Measurements from ENCODE around the gene SLC36A2.
"Not testable (repeated sequence)": the region's sequence is repeated elsewhere in the genome, so short reads cannot be mapped to it uniquely, and the experiment has no call there.

The SLC36A2 gene

GRCh38 chr5:151347369-151347768, at the start of gene SLC36A2:
SLC36A2 (minus strand) TSS chr5:151347559; CDS start chr5:151347460, 99 bp downstream.
- Histone ChIP-seq H2AFZ (ENCODE audit: low read depth, low read length) (no peak within 1 kb of the TSS), H3K9me3 (ENCODE audit: low read length) (no peaks in the 10 kb centered on the region), H3K36me3 (ENCODE audit: insufficient read depth, low read length) (no peaks in the 10 kb centered on the region), H3K27me3 (ENCODE audit: insufficient read depth, low read length) (peaks cover 25% of the 10 kb centered on the region), H3K4me1 (ENCODE audit: insufficient read depth, low read length) (no peaks in the 10 kb centered on the region), H3K4me3 (ENCODE audit: low read length) (no peak within 1 kb of the TSS)

DNA sequence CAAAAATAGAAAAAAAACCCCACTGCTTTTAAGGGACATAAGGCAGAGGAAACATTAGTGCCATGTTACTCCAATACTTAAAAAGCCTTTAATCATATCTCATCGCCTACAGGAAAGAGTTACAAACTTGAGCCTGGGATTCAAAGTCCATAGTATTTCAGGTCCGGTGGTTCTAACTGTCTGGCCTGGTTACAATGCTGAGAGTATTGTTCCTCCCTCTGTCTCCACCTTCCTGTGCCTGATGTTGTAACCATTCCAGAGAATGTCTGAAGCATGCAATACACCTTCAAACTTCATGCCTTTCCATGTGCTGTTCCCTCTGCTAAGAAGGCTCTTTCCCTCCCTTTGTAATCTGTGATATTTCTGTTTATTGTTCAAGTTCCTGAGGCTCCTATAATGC, 41.6 kb upstream of the SLC36A2 start:
- no peaks in the 10 kb centered on the region for H3K27me3 ChIP-seq (ENCODE audit: insufficient read depth, low read length)
- no peaks in the 10 kb centered on the region for H3K36me3 ChIP-seq (ENCODE audit: insufficient read depth, low read length)
- H3K9me3 ChIP-seq (ENCODE audit: low read length): no peaks in the 10 kb centered on the region
- no peaks in the 10 kb centered on the region for H3K4me1 ChIP-seq (ENCODE audit: insufficient read depth, low read length)
- no peak overlapping the region for H2AFZ ChIP-seq (ENCODE audit: low read depth, low read length)
- H3K4me3 ChIP-seq (ENCODE audit: low read length): no peak overlapping the region

DNA sequence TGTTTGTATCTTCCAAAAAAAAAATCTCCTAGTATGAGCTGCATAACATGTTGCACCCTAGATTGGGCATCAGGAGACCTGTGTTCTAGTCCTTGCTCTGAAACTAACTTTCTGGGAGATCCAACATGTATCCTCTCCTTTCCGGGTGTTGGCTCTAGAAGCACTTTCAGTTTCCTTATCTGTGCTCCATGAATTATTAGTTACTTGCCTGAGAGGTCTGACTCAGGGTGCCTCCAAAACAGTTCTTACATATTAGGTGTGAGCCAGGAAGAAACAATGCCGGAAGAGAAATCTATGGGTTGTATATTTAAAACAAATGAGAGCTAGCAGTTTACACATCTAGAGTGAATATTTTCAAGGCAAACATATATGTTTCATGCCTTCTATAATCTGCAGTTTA, 36.7 kb upstream of the SLC36A2 start:
- Histone ChIP-seq H3K9me3 (ENCODE audit: low read length) (no peaks in the 10 kb centered on the region), H3K4me3 (ENCODE audit: low read length) (no peak overlapping the region), H3K4me1 (ENCODE audit: insufficient read depth, low read length) (no peaks in the 10 kb centered on the region), H3K27me3 (ENCODE audit: insufficient read depth, low read length) (no peaks in the 10 kb centered on the region), H3K36me3 (ENCODE audit: insufficient read depth, low read length) (no peaks in the 10 kb centered on the region), H2AFZ (ENCODE audit: low read depth, low read length) (no peak overlapping the region)

GRCh38 chr5:151383011-151383410, 35.7 kb upstream of the SLC36A2 start:
- Histone ChIP-seq H3K27me3 (ENCODE audit: insufficient read depth, low read length) (no peaks in the 10 kb centered on the region), H2AFZ (ENCODE audit: low read depth, low read length) (no peak overlapping the region), H3K9me3 (ENCODE audit: low read length) (no peaks in the 10 kb centered on the region), H3K4me1 (ENCODE audit: insufficient read depth, low read length) (no peaks in the 10 kb centered on the region), H3K4me3 (ENCODE audit: low read length) (no peak overlapping the region), H3K36me3 (ENCODE audit: insufficient read depth, low read length) (no peaks in the 10 kb centered on the region)

DNA sequence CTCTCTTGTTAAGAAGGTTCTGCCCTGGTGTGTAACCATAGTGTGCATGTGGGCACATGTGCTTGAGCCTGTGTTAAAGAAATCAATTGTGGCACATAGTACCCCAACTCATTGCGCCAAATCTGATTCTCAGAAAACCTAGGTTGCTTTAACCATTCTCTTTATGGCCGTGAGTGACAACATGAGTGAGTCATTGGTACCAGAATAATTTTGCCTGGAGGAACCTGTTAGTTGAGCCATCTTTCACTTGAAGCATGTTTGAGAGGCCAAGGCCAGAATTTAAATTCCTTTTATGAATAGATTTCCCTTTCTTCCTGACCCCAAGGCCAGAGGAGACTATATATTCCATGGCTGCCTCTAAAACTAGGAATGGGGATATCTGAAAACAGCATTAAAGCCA, 35.2 kb upstream of the SLC36A2 start:
- Histone ChIP-seq H2AFZ (ENCODE audit: low read depth, low read length) (no peak overlapping the region), H3K9me3 (ENCODE audit: low read length) (no peaks in the 10 kb centered on the region), H3K4me1 (ENCODE audit: insufficient read depth, low read length) (no peaks in the 10 kb centered on the region), H3K36me3 (ENCODE audit: insufficient read depth, low read length) (no peaks in the 10 kb centered on the region), H3K27me3 (ENCODE audit: insufficient read depth, low read length) (no peaks in the 10 kb centered on the region), H3K4me3 (ENCODE audit: low read length) (no peak overlapping the region)

DNA sequence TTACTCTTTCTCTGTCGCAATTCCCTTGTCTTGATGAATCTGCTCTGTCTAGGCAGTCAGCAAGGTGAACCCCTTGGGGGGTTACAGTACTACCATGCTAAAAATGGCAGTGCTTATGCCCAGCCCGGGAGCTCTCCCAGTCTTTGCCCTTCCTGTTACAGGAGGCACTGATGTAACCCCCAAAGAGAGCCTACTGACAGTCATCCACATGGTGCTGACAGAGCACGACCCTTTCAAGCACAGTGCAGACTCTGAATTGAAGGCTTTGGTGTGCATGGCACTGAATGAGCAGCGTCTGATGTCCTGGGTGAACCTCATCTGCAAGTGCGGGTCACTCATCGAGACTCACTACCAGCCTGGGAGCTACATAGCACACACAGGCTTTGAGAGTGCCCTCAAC, 34.5 kb upstream of the SLC36A2 start:
- H3K36me3 ChIP-seq (ENCODE audit: insufficient read depth, low read length): no peaks in the 10 kb centered on the region

DNA sequence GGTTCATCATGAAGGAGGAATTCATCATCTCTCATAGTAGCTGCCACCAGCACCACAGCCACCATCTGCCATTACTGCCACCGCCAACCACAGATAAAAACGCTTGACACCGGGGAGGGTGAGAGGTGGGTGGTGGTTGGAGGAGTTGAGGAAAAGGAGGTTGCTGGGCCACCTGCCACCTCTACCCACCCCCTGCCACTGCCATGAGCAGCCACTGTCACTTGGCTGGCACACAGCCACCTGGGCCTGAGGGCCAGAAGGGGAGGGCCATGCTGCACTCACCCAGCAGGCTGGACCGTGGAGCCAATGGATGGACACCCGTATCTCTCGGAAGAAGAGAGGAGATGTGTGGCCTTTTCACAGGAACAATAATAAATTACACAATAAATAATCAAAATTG, 31.3 kb upstream of the SLC36A2 start:
- Histone ChIP-seq H3K4me1 (ENCODE audit: insufficient read depth, low read length) (no peaks in the 10 kb centered on the region), H2AFZ (ENCODE audit: low read depth, low read length) (no peak overlapping the region), H3K9me3 (ENCODE audit: low read length) (no peaks in the 10 kb centered on the region), H3K36me3 (ENCODE audit: insufficient read depth, low read length) (no peaks in the 10 kb centered on the region), H3K4me3 (ENCODE audit: low read length) (no peak overlapping the region), H3K27me3 (ENCODE audit: insufficient read depth, low read length) (no peaks in the 10 kb centered on the region)

More for the DNA sequence above, 34.5 kb upstream of the SLC36A2 start:
- no peak overlapping the region for H2AFZ ChIP-seq (ENCODE audit: low read depth, low read length)
- no peaks in the 10 kb centered on the region for H3K4me1 ChIP-seq (ENCODE audit: insufficient read depth, low read length)
- no peaks in the 10 kb centered on the region for H3K9me3 ChIP-seq (ENCODE audit: low read length)
- H3K4me3 ChIP-seq (ENCODE audit: low read length): no peak overlapping the region
- H3K27me3 ChIP-seq (ENCODE audit: insufficient read depth, low read length): no peaks in the 10 kb centered on the region

- no peaks in the 10 kb centered on the region for H3K4me1 ChIP-seq (ENCODE audit: insufficient read depth, low read length)
- no peak overlapping the region for H3K4me3 ChIP-seq (ENCODE audit: low read length)
- peaks cover 2% of the 10 kb centered on the region for H3K27me3 ChIP-seq (ENCODE audit: insufficient read depth, low read length)
Observed at GRCh38 chr5:151374539-151374938, 27.2 kb upstream of the SLC36A2 start.

GRCh38 chr5:151367038-151367437, 19.7 kb upstream of the SLC36A2 start:
- not testable (repeated sequence) for H3K36me3 ChIP-seq (ENCODE audit: insufficient read depth, low read length); H3K9me3 ChIP-seq (ENCODE audit: low read length); H3K4me1 ChIP-seq (ENCODE audit: insufficient read depth, low read length); H3K27me3 ChIP-seq (ENCODE audit: insufficient read depth, low read length); H2AFZ ChIP-seq (ENCODE audit: low read depth, low read length); H3K4me3 ChIP-seq (ENCODE audit: low read length)

More at GRCh38 chr5:151374539-151374938, 27.2 kb upstream of the SLC36A2 start:
- no peaks in the 10 kb centered on the region for H3K36me3 ChIP-seq (ENCODE audit: insufficient read depth, low read length)
- no peak overlapping the region for H2AFZ ChIP-seq (ENCODE audit: low read depth, low read length)
- no peaks in the 10 kb centered on the region for H3K9me3 ChIP-seq (ENCODE audit: low read length)

DNA sequence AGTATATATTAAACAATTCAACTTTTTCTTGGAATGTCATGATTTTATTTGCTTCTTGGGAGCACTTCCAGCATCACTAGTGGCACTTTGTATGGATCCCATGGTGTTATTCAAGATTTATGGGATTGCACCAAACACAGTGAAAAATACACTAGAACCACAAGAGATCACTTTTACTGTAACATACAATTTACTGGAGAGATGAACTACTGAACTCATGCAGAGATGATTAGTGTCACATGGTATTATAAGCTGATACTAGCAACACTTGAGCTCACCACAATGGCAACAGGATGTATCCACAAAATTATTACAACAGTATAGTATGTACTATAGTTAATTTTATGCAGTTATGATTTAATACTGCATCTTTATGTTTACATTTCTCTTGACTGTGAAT, 16.3 kb upstream of the SLC36A2 start:
- peaks cover 2% of the 10 kb centered on the region for H3K9me3 ChIP-seq (ENCODE audit: low read length)
- no peaks in the 10 kb centered on the region for H3K27me3 ChIP-seq (ENCODE audit: insufficient read depth, low read length)

GRCh38 chr5:151362970-151363369, 15.6 kb upstream of the SLC36A2 start:
- Histone ChIP-seq H3K36me3 (ENCODE audit: insufficient read depth, low read length) (no peaks in the 10 kb centered on the region), H3K9me3 (ENCODE audit: low read length) (peaks cover 2% of the 10 kb centered on the region), H3K4me1 (ENCODE audit: insufficient read depth, low read length) (no peaks in the 10 kb centered on the region), H2AFZ (ENCODE audit: low read depth, low read length) (no peak overlapping the region), H3K27me3 (ENCODE audit: insufficient read depth, low read length) (no peaks in the 10 kb centered on the region), H3K4me3 (ENCODE audit: low read length) (no peak overlapping the region)

More for the DNA sequence above, 16.3 kb upstream of the SLC36A2 start:
- H3K36me3 ChIP-seq (ENCODE audit: insufficient read depth, low read length): no peaks in the 10 kb centered on the region
- no peak overlapping the region for H3K4me3 ChIP-seq (ENCODE audit: low read length)
- no peaks in the 10 kb centered on the region for H3K4me1 ChIP-seq (ENCODE audit: insufficient read depth, low read length)
- no peak overlapping the region for H2AFZ ChIP-seq (ENCODE audit: low read depth, low read length)

DNA sequence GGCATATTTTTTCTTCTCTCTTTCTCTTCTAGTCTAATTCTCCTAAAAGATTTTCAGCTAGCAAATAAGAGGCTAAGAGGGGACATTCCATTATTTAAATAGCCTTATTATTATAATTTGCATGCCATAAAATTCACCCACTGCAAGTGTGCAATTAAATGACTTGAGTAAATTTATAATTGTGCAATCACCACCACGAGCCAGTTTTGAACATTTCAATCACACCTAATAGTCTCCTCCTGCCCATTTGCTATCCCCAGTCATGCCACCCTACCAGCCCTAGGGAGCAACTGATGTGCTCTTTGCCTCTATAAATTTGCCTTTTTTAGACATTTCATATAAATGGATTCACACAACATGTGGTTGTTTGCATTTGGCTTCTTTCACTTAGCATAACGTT, 12.0 kb upstream of the SLC36A2 start:
- no peaks in the 10 kb centered on the region for H3K27me3 ChIP-seq (ENCODE audit: insufficient read depth, low read length)
- no peaks in the 10 kb centered on the region for H3K36me3 ChIP-seq (ENCODE audit: insufficient read depth, low read length)
- H3K9me3 ChIP-seq (ENCODE audit: low read length): no peaks in the 10 kb centered on the region
- no peak overlapping the region for H2AFZ ChIP-seq (ENCODE audit: low read depth, low read length)
- H3K4me1 ChIP-seq (ENCODE audit: insufficient read depth, low read length): no peaks in the 10 kb centered on the region
- H3K4me3 ChIP-seq (ENCODE audit: low read length): no peak overlapping the region

GRCh38 chr5:151357792-151358191, 10.4 kb upstream of the SLC36A2 start:
- no peak overlapping the region for H3K4me3 ChIP-seq (ENCODE audit: low read length)
- no peaks in the 10 kb centered on the region for H3K9me3 ChIP-seq (ENCODE audit: low read length)
- no peaks in the 10 kb centered on the region for H3K4me1 ChIP-seq (ENCODE audit: insufficient read depth, low read length)
- H2AFZ ChIP-seq (ENCODE audit: low read depth, low read length): no peak overlapping the region
- H3K27me3 ChIP-seq (ENCODE audit: insufficient read depth, low read length): no peaks in the 10 kb centered on the region
- H3K36me3 ChIP-seq (ENCODE audit: insufficient read depth, low read length): no peaks in the 10 kb centered on the region

- no peaks in the 10 kb centered on the region for H3K9me3 ChIP-seq (ENCODE audit: low read length)
- H2AFZ ChIP-seq (ENCODE audit: low read depth, low read length): no peak overlapping the region
- H3K36me3 ChIP-seq (ENCODE audit: insufficient read depth, low read length): no peaks in the 10 kb centered on the region
- H3K4me3 ChIP-seq (ENCODE audit: low read length): no peak overlapping the region
- H3K27me3 ChIP-seq (ENCODE audit: insufficient read depth, low read length): no peaks in the 10 kb centered on the region
- H3K4me1 ChIP-seq (ENCODE audit: insufficient read depth, low read length): no peaks in the 10 kb centered on the region
Observed at GRCh38 chr5:151357097-151357496, 9.7 kb upstream of the SLC36A2 start.
